ENCODE measurements around the gene RAB18.
"Not testable (repeated sequence)": the region's sequence is repeated elsewhere in the genome, so short reads cannot be mapped to it uniquely, and the experiment has no call there.

Gene RAB18

DNA sequence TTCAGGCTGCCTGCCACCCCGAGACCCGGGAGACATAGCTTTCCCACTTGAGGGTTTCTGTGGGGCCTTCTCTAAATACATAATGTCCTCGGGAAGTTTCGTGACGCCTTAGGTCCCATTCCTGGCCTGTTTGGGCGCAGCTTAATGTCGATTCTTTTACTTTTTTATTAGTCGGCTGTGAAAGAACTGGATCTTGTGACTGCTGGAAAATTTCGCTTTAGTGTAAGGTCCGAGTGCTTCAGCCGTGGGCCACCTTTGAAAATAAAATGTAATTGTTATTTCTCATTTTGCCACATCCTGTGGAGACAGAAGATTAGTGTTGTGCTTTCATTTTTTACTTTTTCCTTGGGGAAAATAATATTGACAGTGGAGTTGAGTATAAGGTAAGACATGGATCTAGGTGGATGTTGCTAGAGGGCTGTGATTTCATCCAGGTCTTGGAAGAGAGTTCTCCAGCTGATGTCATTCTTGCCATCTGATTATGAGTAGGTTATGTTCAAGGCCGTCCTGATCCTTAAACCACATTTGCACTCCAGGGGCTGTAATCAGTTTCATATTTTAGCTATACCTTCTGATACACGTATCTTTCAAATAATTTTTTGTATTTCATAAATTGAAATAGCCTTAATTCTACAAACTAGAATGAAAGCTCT is 830 bp downstream of the RAB18 start:
- no peak for DNase-seq (ENCODE audit: low read depth in 1 of 2, low spot score in 1 of 2)

DNA sequence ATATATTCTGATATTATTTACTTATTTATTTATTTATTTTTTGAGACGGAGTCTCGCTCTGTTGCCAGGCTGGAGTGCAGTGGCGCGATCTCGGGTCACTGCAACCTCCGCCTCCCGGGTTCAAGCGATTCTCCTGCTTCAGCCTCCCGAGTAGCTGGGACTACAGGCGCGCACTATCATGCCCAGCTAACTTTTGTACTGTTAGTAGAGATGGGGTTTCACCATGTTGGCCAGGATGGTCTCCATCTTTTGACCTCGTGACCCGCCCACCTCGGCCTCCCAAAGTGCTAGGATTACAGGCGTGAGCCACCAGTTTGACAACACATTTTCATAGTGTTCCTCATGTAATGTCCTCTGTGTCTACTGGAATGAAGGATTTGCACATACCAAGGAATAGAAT is 1.4 kb downstream of the RAB18 start:
- not testable (repeated sequence) for DNase-seq (ENCODE audit: low read depth in 1 of 2, low spot score in 1 of 2)

DNA sequence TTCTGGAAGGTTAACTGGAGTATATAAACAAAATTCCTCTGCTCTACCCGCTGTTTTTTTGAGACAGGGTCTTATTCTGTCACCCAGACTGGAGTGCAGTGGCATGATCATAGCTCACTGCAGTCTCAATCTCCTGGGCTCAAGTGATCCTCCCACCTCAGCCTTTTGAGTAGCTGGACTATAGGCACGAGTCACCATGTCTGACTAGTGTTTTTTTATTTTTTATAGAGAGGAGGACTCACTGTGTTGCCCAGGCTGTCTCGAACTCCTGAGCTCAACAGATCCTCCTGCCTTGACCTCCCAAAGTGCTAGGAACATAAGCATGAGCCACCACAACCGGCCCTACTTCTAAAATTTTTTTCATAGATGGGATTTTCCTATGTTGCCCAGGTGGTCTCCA is 2.2 kb downstream of the RAB18 start:
- no peak for DNase-seq (ENCODE audit: low read depth in 1 of 2, low spot score in 1 of 2)

DNA sequence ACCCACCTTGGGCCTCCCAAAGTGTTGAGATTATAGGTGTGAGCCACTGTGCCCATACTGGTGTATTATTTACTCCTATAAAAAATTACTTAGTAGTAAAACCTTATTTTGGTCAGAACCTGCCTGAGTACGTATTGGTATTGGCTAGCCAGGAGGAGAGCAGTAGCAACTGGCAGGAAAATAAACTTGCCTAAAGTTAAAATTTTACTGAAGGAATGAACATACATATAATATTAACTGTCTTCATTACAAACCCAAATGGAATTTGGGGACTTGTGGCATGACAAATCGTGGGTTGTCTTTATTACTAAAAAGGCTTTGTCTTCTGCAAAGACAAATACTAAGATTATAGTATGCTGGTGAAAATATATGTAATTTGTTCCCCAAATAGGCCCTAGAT is 8.4 kb downstream of the RAB18 start:
- no peak for DNase-seq (ENCODE audit: low read depth in 1 of 2, low spot score in 1 of 2)

DNA sequence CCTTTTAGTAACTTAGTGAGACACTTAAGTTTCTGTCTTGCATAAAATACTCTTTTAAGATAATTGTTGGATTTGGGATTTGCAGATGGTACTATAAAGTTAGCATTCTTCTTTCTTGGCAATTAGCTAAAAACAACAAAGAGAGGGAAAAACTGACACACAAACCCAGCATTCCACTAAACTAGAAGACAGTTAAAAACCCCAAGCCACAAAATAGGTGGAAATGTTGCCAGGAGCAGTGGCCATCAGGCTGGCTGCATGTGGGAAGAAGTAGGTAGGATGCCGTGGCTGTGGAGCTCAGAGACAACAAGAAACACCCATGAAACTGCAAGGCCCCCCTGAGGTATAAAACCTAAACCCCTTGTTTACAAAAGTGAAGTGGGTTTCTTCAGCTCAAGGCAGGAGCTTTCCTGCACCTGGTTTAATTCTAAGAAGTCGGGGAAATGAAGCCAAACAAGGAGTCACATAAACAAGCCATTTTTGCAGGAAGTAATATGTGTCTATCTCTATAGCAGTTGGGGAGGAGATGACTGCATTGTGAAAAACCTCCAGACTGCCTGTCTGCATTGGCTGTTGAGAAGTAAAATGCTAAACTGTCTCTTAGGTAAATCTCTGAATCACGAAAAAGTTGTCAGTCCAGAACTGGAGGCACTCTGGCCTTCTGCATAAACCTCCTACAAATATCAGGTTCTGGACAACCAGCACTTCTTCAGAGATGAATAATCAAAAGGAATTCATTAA is 9.5 kb downstream of the RAB18 start:
- DNase-seq (ENCODE audit: low read depth in 1 of 2, low spot score in 1 of 2), result no peak

DNA sequence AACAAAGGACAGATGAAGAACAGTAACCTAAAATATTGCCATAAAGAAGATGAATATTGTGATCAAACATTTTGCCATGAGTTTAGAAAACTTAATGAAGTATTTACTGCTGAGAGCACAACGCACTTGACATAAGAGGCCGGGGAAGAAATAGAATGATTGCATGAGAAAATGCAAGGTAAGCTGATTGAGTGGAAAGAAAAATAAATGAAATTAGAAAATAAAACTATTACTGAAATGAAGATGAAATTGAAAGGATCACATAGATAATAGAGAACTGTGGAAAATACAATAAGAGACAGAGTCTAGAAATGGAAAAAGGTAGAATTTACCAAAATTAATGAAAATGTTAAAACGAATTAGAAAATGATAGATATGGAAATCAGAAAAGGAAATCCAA is 10.1 kb downstream of the RAB18 start:
- no peak for DNase-seq (ENCODE audit: low read depth in 1 of 2, low spot score in 1 of 2)

DNA sequence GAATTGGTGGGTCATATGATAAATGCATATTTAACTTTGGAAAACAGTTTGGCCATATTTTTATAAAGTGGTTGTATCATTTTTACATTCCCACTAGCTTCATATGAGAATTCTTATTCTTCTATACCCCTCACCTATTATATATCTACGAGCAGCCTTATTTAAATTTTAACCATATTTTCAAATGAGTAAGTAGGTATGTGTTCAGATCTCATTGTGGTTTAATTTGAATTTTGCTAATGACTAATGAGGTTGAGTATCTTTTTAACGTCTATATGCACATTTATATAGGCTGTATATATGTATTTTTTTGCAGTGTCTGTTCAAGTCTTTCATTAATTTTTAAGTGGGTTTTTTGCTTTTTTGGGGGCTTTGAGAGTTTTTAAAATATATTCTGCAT is 14.2 kb downstream of the RAB18 start:
- DNase-seq (ENCODE audit: low read depth in 1 of 2, low spot score in 1 of 2), result no peak

DNA sequence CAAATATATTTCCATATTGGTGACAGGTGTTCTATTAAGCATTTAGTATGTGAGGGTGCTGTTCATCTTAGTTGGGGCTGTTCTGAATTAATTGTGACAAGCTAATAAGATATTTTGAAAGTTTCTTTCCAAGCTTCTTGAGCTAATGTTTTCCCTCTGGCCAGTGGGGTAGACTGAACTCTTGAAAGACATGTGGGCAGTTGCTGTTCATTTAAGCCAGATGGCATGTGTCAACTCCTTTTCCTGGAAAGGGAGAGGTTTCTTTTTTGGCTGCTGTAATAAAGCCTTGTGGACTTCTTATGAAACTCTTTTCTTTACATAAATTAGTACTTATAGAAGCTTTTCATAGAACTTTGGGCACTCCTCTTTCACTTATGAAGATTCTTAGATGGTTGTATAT is 21.7 kb downstream of the RAB18 start:
- no peak for DNase-seq (ENCODE audit: low read depth in 1 of 2, low spot score in 1 of 2)

DNA sequence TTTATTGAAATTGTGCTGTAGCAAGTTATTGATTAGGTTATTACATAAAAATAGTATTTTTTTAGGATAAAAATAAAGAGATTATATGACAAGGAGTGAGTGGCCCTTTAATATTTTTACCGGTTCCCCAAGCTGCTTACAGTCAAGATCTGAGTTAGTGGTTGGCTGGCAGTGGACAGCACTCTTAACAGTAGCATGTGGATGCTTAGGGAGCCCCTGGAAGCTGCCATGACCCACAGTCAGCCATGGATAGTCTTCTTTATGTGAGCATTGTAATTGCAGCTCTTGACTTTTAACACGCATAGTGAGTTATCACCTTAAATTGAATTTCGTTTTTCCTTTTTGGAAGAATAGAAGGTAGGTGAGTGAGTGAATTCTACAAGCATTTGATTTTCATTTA is 22.1 kb downstream of the RAB18 start:
- DNase-seq (ENCODE audit: low read depth in 1 of 2, low spot score in 1 of 2), result no peak

DNA sequence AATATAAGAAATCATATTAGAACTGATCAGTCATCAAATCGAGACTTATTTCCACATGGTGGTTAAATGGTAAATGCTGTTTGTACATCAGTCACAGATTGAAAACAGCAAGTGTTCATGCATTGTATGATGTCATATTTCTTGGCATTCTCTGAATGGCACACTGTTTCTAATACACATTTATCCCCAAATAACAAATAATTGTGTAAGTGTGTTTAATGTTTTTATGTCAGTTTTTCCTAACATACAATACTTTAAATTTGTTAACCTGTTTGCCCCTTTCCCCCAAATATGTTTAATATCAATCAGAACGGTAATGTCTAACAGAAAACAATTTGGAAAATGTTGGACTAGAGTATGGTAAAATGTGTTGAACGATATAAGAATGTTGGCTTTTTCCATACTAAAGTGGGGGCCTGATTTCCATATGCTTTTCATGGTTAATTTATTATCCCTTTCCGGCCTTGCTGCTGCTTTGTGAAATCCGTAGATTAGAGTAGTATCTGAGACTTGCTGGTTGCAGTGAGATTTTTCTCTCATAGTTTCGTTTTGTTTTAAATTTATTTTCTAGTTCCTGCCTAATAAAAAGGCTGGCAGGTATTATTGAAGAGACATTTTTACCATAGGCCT is 23.7 kb downstream of the RAB18 start:
- no peak for DNase-seq (ENCODE audit: low read depth in 1 of 2, low spot score in 1 of 2)

DNA sequence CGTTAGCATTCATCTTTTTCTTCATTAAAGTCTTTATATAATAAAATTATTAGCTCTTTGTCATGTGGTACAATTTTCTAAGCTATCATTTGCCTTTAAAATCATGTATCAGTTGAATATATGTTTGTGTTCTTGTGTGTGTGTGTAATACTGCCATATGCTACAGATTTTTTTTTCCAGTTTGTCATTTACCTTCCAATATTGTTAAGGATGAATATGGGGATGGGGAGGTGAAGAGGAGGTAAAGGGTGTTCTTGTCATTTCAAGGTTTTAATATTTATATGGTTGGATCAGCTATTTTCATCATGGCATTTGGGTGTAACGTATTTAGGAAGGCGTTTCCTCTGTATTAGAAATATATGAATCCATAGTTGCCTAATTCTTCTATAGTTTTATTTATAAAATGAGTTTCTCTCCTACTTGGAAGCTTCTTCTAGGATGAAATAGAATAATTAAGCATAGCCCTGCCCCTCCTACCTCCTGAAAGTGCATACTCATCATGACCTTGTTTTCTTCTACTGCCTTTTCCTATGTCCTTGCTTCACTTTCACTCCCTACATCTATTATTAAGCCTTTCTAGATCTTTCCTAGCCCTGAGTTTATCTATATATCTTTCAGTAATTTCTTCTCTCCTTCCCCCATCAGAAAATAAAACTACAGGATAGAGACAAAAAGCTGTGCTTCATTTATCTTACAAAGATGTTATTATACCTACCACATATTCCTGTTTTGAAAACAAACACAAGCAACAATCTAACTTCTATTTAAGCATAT is 25.1 kb downstream of the RAB18 start:
- no peak for DNase-seq (ENCODE audit: low read depth in 1 of 2, low spot score in 1 of 2)

DNA sequence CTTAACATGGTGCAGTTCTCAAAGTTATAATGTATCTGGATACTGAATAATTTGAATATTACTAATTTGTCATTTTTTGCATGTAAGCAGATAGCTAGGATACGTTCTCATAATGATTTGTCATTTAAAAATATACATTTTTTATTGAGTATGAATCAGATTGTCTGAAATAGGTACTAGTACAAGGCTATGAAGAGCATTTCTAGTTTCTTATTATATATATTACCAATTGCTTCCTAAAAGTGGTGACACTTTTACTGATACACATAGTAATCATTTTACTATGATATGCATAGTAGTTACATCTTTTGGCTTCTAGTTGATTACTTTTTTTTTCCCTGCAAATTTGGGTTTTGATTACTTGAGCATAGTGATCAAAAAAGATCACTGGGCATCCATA is 26.4 kb downstream of the RAB18 start:
- DNase-seq (ENCODE audit: low read depth in 1 of 2, low spot score in 1 of 2), result no peak

DNA sequence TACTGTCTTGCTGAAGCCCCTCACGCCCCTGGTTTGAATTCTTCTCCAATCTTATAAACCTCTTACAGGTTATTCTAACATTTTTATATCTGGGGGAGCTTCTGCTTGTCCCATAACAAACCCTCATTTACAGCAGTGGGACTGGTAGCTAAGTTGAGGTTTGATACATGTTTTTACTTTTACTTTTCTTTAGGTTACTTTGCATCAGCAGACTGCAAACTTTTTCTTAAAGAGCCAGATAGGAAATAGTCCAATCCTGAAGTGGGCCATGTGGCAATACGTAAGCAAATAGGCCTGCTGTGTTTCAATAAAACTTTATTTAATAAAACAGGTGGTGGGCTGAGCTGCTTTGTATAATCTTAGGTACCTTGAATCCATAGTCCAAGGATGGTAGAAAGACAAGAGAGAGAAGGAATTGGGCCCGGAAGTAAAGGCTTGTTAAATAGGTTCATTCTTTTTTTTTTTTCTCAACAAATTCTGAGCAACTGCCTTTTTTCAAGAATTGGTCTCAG is 27.3 kb downstream of the RAB18 start:
- DNase-seq (ENCODE audit: low read depth in 1 of 2, low spot score in 1 of 2), result no peak

DNA sequence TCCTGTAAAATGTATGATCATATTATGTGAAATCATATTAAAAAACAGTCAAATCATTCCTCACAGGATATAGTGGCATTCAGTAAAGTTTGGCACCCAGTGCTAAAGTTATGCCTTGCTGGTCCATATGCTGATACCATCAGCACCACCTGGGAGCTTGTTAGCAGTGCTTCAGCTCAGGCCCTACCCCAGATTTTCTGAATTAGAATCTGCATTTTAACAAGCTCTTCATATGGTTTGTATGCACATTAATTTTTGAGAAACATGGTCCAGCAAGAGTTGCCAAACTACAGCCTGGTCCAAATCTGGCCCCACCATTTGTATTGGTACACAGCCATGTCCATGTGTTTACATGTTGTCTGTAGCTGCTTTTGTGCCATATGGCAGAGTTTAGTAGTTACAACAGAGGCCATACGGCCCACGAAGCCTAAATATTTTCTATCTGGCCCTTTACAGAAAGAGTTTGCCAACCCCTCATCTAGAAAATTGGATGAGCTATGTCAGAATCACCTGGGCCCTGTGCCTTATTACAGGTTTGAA is 30.1 kb downstream of the RAB18 start:
- no peak for DNase-seq (ENCODE audit: low read depth in 1 of 2, low spot score in 1 of 2)

DNA sequence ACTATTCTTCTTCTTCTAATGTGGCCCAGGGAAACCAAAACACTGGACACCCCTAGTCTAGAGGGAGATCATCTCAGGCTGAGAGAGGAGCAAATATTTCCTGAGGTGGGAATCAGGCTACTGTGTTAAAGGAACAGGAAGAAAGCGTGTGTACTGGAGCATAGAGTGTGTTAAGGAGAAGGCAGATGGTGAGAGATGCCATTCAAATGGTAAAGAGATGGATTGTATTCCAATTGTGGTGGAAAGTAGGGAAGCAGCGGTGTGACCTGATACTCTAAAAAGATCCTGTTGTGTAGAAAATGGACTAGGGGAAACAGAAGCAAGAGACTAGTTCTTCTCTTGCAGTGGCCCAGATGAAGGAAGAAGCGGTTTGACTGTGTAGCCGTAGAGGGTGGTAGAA is 31.2 kb downstream of the RAB18 start:
- DNase-seq (ENCODE audit: low read depth in 1 of 2, low spot score in 1 of 2), result no peak

DNA sequence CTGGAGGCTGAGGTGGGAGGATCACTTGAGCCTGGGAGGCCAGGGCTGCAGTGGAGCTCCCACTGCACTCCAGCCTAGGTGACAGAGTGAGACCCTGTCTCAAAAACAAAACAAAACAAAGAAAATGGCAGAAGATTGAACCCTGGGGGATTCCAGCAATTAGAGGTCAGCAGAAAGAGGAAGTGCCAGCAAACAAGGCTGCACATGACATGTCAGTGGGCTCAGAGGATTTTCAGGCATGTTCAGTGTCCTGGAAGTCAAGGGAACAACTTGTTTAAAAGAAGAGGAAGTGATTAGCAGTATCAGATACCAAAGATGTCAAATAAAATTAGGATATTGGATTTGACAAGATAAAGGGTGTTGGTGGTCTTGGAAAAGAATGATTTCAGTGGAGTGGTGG is 32.3 kb downstream of the RAB18 start:
- DNase-seq (ENCODE audit: low read depth in 1 of 2, low spot score in 1 of 2), result no peak

DNA sequence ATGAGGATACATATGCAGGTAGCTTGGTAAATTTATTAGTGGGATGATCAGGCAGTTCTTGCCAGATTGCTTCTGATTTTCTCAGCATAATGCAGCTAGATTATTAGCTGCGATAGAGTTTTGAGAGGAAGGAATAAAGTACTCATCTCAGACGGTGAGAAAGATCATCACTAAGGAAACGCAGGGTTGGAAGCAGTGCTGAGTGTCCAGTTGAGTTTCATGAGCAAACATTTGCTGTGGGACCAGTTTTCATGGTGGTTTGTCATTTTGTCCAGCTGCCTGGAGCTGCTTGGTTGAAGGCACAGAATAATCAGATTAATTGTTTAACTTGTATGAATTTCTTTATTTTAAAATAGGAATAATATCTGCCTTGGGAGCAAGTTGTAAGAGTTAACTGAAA is 33.1 kb downstream of the RAB18 start:
- DNase-seq (ENCODE audit: low read depth in 1 of 2, low spot score in 1 of 2), result no peak

DNA sequence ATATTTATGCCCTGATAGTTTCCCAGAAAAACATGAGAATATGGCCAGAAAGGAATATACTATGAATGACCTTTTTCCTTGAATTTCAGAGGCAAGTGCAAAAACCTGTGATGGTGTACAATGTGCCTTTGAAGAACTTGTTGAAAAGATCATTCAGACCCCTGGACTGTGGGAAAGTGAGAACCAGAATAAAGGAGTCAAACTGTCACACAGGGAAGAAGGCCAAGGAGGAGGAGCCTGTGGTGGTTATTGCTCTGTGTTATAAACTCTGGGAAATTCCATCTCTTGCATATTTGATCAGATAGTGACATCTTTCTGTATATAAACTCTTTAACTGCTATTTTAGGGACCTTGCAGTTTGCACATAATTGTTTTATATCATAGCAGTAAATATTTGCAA is 33.7 kb downstream of the RAB18 start:
- DNase-seq (ENCODE audit: low read depth in 1 of 2, low spot score in 1 of 2), result no peak

DNA sequence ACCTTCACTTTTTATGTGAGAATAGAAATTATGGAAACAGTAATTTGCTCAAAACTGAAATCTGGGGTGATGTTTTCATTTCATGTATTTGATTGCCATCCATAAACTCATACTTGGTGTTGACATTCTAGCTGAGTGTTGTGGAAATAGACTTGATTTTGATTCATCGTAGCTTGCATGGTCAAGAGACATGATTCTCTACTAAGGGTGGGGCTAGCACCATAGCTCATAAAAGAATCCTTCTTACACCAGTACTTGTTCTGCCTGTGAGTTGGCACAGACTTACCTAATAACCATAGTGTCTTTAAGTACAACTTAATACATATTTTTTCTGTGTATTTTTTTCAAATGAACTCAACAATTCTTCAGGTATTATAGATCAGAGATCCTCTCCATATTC is 36.6 kb downstream of the RAB18 start:
- no peak for DNase-seq (ENCODE audit: low read depth in 1 of 2, low spot score in 1 of 2)

DNA sequence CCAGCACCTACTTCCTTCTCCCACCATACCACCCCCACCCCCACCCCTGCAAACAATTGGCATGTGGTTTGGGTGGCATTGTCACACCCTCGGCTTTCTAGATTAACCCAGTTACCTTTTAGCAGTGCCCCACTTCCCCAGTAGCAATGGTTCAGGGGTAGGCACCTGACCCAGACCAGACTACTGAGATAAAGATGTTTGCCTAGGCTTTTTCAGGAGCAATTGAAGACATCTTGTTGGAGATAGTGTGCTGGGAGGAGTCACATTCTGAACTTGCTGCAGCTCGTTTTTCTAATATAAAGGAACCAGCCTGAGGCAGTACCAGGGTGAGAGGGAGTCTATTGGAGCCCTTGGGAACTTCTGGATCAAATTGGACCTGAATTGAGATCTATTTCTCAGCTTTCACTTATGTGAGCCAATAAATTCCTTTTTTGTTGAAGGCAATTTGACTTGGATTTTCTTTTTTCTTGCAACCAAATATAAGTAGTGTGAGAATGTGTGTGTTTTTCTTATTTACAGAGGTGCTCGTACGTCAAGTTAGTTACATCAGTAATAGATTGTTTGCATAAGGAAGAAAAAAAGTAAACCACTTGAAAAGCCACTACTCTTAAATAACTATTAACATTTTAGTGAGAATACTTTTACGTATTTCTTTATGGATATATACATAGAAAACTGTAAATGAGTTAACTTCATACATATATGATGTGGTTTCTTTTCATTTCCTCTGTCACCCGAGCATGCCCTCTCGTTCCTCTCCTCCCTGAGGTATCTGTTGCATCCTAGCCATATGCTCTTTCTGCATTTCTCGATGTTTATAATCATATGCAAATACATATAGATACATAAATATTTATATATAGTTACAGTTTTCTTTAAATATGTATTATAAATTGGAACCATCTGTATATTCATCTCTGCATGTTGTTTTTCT is 38.0 kb downstream of the RAB18 start:
- DNase-seq (ENCODE audit: low read depth in 1 of 2, low spot score in 1 of 2), result no peak

All from activated T-helper 1 cell treated with anti-CD3 and anti-CD28 coated beads, Interleukin-2, amount 50 U/mL, for 16 hours (primary cell).